ENCODE results near the gene SPSB1. TPM values are rescaled to one million over a fixed set of nuclear protein-coding genes. Genes with fewer than 3 reads are reported as not detected.

SPSB1 gene
- total RNA-seq, 4 donors from 2014 or later = 30.5 to 65.0 (median 36.2) TPM

- WGBS, 2 donors = 49 to 55% methylated on average over 4 to 5 of the region's 5 CpGs
- Histone ChIP-seq H3K9me3 (no peaks in the 10 kb centered on the region), H3K27ac (peak overlapping the region; percentile 37 to 74 (median 55)), H3K4me3 (replicated peaks in 1 of 3) (no peak overlapping the region), H3K4me1 (peaks cover 20 to 32% of the 10 kb centered on the region in 2 donors), H3K36me3 (no peaks in the 10 kb centered on the region), H3K27me3 (no peaks in the 10 kb centered on the region)
- peak; percentile 52 to 59 for DNase-seq
- no peak for TF ChIP-seq CTCF (IDR thresholded peaks at IDR 0.05)
- TF ChIP-seq POLR2A (IDR thresholded peaks at IDR 0.05) = no peak
- intact Hi-C loops (cut with DNase I) = loop anchor here (2.0 to 10.0 kb wide), 3 partner anchors 167 to 285 kb away; no protein-coding TSS in a partner anchor
Measured at GRCh38 chr1:9289711-9290485, 2.8 kb upstream of the SPSB1 start.

GRCh38 chr1:9291914-9292360, 757 bp upstream of the SPSB1 start:
- Histone ChIP-seq H3K27ac (peak overlapping the region; percentile 94 to 97 (median 95)), H3K27me3 (no peaks in the 10 kb centered on the region), H3K4me3 (replicated peaks in 1 of 3) (peak overlapping the region in 2 of 3 donors; percentile 44 to 86), H3K36me3 (no peaks in the 10 kb centered on the region), H3K4me1 (peaks cover 30 to 45% of the 10 kb centered on the region in 2 donors), H3K9me3 (no peaks in the 10 kb centered on the region)
- peak; percentile 11 to 36 for TF ChIP-seq POLR2A (IDR thresholded peaks at IDR 0.05)
- TF ChIP-seq CTCF (IDR thresholded peaks at IDR 0.05) = no peak
- WGBS, 2 donors = 5 to 8% methylated on average over 10 of the region's 13 CpGs
- DNase-seq = peak; percentile 73 to 76
- intact Hi-C loops (cut with DNase I) = no loop called here

GRCh38 chr1:9293241-9293532, 493 bp downstream of the SPSB1 start:
- 0% methylated on average over 10 of the region's 43 CpGs; no CpG with 5 or more reads in 1 of the 2 donors for WGBS, 2 donors
- no peaks in the 10 kb centered on the region for H3K9me3 ChIP-seq
- no peak for DNase-seq
- no peaks in the 10 kb centered on the region for H3K27me3 ChIP-seq
- peak overlapping the region; percentile 62 to 94 (median 83) for H3K27ac ChIP-seq
- H3K4me3 ChIP-seq (replicated peaks in 1 of 3) = peak overlapping the region; percentile 71 to 86 (median 73)
- no peak for TF ChIP-seq POLR2A (IDR thresholded peaks at IDR 0.05)
- TF ChIP-seq CTCF (IDR thresholded peaks at IDR 0.05) = no peak
- intact Hi-C loops (cut with DNase I) = no loop called here
- H3K4me1 ChIP-seq = peaks cover 42 to 57% of the 10 kb centered on the region in 2 donors
- H3K36me3 ChIP-seq = no peaks in the 10 kb centered on the region

GRCh38 chr1:9293533-9294404, 1.1 kb downstream of the SPSB1 start:
- 10 to 13% methylated on average over 14 to 26 of the region's 41 CpGs for WGBS, 2 donors

GRCh38 chr1:9294405-9294773, 1.7 kb downstream of the SPSB1 start:
- peak overlapping the region in 2 of 3 donors; percentile 73 to 86 for H3K4me3 ChIP-seq (replicated peaks in 1 of 3)
- peak overlapping the region; percentile 9 to 94 (median 64) for H3K27ac ChIP-seq
- H3K9me3 ChIP-seq = no peaks in the 10 kb centered on the region
- no peak for DNase-seq
- TF ChIP-seq CTCF (IDR thresholded peaks at IDR 0.05) (peak in 1 of 6 experiments; percentile 24), POLR2A (IDR thresholded peaks at IDR 0.05) (no peak)
- H3K4me1 ChIP-seq = peaks cover 48 to 69% of the 10 kb centered on the region in 2 donors
- H3K27me3 ChIP-seq = no peaks in the 10 kb centered on the region
- intact Hi-C loops (cut with DNase I) = no loop called here
- no peaks in the 10 kb centered on the region for H3K36me3 ChIP-seq
- 56 to 75% methylated on average over 5 to 6 of the region's 6 CpGs for WGBS, 2 donors

More at GRCh38 chr1:9293533-9294404, 1.1 kb downstream of the SPSB1 start:
- peak overlapping the region; percentile 71 to 86 (median 73) for H3K4me3 ChIP-seq (replicated peaks in 1 of 3)
- peaks cover 46 to 63% of the 10 kb centered on the region in 2 donors for H3K4me1 ChIP-seq
- H3K27me3 ChIP-seq = no peaks in the 10 kb centered on the region
- no peaks in the 10 kb centered on the region for H3K9me3 ChIP-seq
- peak overlapping the region; percentile 62 to 94 (median 83) for H3K27ac ChIP-seq
- intact Hi-C loops (cut with DNase I) = no loop called here
- DNase-seq = peak in 1 of 2 donors; percentile 46
- TF ChIP-seq POLR2A (IDR thresholded peaks at IDR 0.05) = no peak
- no peaks in the 10 kb centered on the region for H3K36me3 ChIP-seq

Measured in thyroid gland (tissue), 4 donors.